ENCODE measurements around the gene SCN8A.

The SCN8A gene

GRCh38 chr12:51812871-51813270, 221.8 kb downstream of the SCN8A start:
- TF ChIP-seq CTCF (IDR thresholded peaks at IDR 0.05; ENCODE audit: poor library complexity, severe bottlenecking), result no peak
- Histone ChIP-seq H3K27me3 (ENCODE audit: insufficient read depth, poor library complexity, severe bottlenecking) (no peaks in the 10 kb centered on the region), H3K4me1 (ENCODE audit: insufficient read depth, poor library complexity, severe bottlenecking) (no peaks in the 10 kb centered on the region), H3K36me3 (ENCODE audit: low read depth) (no peaks in the 10 kb centered on the region), H3K27ac (ENCODE audit: poor library complexity, severe bottlenecking) (no peak overlapping the region), H3K4me3 (ENCODE audit: severe bottlenecking) (no peak overlapping the region), H3K9me3 (ENCODE audit: severe bottlenecking) (no peaks in the 10 kb centered on the region)
- no peak for DNase-seq (ENCODE audit: low spot score)
- no peak for ATAC-seq (ENCODE audit: low read depth)

- Histone ChIP-seq H3K9me3 (ENCODE audit: severe bottlenecking) (no peaks in the 10 kb centered on the region), H3K4me3 (ENCODE audit: severe bottlenecking) (peak overlapping the region; percentile 35), H3K27me3 (ENCODE audit: insufficient read depth, poor library complexity, severe bottlenecking) (no peaks in the 10 kb centered on the region), H3K27ac (ENCODE audit: poor library complexity, severe bottlenecking) (no peak overlapping the region), H3K4me1 (ENCODE audit: insufficient read depth, poor library complexity, severe bottlenecking) (no peaks in the 10 kb centered on the region), H3K36me3 (ENCODE audit: low read depth) (no peaks in the 10 kb centered on the region)
- ATAC-seq (ENCODE audit: low read depth) (no peak), DNase-seq (ENCODE audit: low spot score) (no peak)
- no peak for TF ChIP-seq CTCF (IDR thresholded peaks at IDR 0.05; ENCODE audit: poor library complexity, severe bottlenecking)
These were observed 222.9 kb downstream of the SCN8A start for GRCh38 chr12:51813931-51814310.

GRCh38 chr12:51814311-51815088, 223.5 kb downstream of the SCN8A start:
- no peaks in the 10 kb centered on the region for H3K4me1 ChIP-seq (ENCODE audit: insufficient read depth, poor library complexity, severe bottlenecking)
- TF ChIP-seq CTCF (IDR thresholded peaks at IDR 0.05; ENCODE audit: poor library complexity, severe bottlenecking), result peak; percentile 91
- H3K27ac ChIP-seq (ENCODE audit: poor library complexity, severe bottlenecking), result no peak overlapping the region
- H3K4me3 ChIP-seq (ENCODE audit: severe bottlenecking), result peak overlapping the region; percentile 35
- no peaks in the 10 kb centered on the region for H3K36me3 ChIP-seq (ENCODE audit: low read depth)
- H3K27me3 ChIP-seq (ENCODE audit: insufficient read depth, poor library complexity, severe bottlenecking), result no peaks in the 10 kb centered on the region
- DNase-seq (ENCODE audit: low spot score), result no peak
- H3K9me3 ChIP-seq (ENCODE audit: severe bottlenecking), result no peaks in the 10 kb centered on the region
- peak; percentile 77 for ATAC-seq (ENCODE audit: low read depth)

- H3K9me3 ChIP-seq (ENCODE audit: severe bottlenecking), result no peaks in the 10 kb centered on the region
- no peak for TF ChIP-seq CTCF (IDR thresholded peaks at IDR 0.05; ENCODE audit: poor library complexity, severe bottlenecking)
- no peaks in the 10 kb centered on the region for H3K36me3 ChIP-seq (ENCODE audit: low read depth)
- H3K4me3 ChIP-seq (ENCODE audit: severe bottlenecking), result no peak overlapping the region
- no peak for ATAC-seq (ENCODE audit: low read depth)
- DNase-seq (ENCODE audit: low spot score), result no peak
- no peak overlapping the region for H3K27ac ChIP-seq (ENCODE audit: poor library complexity, severe bottlenecking)
- H3K4me1 ChIP-seq (ENCODE audit: insufficient read depth, poor library complexity, severe bottlenecking), result no peaks in the 10 kb centered on the region
- no peaks in the 10 kb centered on the region for H3K27me3 ChIP-seq (ENCODE audit: insufficient read depth, poor library complexity, severe bottlenecking)
These were observed 224.5 kb downstream of the SCN8A start for GRCh38 chr12:51815571-51815970.

All from RWPE2 (cell line).